SK-N-SH (cell line): ENCODE data around the gene KHNYN. TPM values are rescaled to one million over a fixed set of nuclear protein-coding genes. Genes with fewer than 3 reads are reported as not detected.

Experiments used
- CTCF ChIA-PET: fragments of 300-600, 350-600 bp; formaldehyde crosslinking; extraction: SDS; loops from one replicate; lab custom pipeline; 2021; lab: Yijun Ruan, JAX
- POLR2A ChIA-PET: fragments of 350-600 bp; sonication (Branson Sonifier 250); formaldehyde crosslinking; extraction: SDS; loops from one replicate; lab custom pipeline; 2020; ENCODE audit warnings: antibody characterized with exemption, inconsistent platforms; lab: Yijun Ruan, JAX
- DNase-seq: peaks from one replicate; pipeline ENCODE4 v3.0.0; 2012
- H2AFZ ChIP-seq: fragments of 200-600 bp; sonication (generic); 2 replicates; pipeline ENCODE4 v1.8.1; 2016; ENCODE audit warnings: antibody characterized with exemption, mild to moderate bottlenecking, low read depth
- H3F3A ChIP-seq: fragments of 200-600 bp; sonication (generic); replicated peaks from 2 replicates; pipeline ENCODE3; 2016; ENCODE audit warnings: antibody characterized with exemption, mild to moderate bottlenecking; ENCODE audit not compliant: insufficient read depth
- H3K27ac ChIP-seq, 2 experiments: fragments of 200-500 bp in 1 of 2; fragments of 200-600 bp in 1 of 2; sonication (Bioruptor generic) in 1 of 2; sonication (generic), shearing (Covaris generic) in 1 of 2; 2 replicates each; pipeline versions ENCODE4 v1.5.1 to v1.6.1; 2014 to 2016; ENCODE audit warnings: low read depth in 2 of 2, inconsistent platforms in 1 of 2, low read length in 1 of 2, mild to moderate bottlenecking in 1 of 2, mixed read lengths in 1 of 2
- H3K27me3 ChIP-seq: fragments of 200-600 bp; sonication (generic), shearing (Covaris generic); 2 replicates; pipeline ENCODE4 v1.6.1; 2016; ENCODE audit warnings: mixed run types; ENCODE audit not compliant: insufficient read depth
- H3K36me3 ChIP-seq, 2 experiments: fragments of 200-500 bp in 1 of 2; fragments of 200-600 bp in 1 of 2; sonication (Bioruptor generic) in 1 of 2; sonication (generic) in 1 of 2; replicated peaks in 1 of 2; 2 replicates each; pipeline versions ENCODE3 to v1.5.1; 2014 to 2016; ENCODE audit warnings: low read length in 1 of 2, mild to moderate bottlenecking in 1 of 2; ENCODE audit not compliant: insufficient read depth in 2 of 2, control insufficient read depth in 1 of 2
- H3K4me1 ChIP-seq, 2 experiments: fragments of 200-500 bp in 1 of 2; fragments of 200-600 bp in 1 of 2; sonication (Bioruptor generic) in 1 of 2; sonication (generic), shearing (Covaris generic) in 1 of 2; 2 replicates each; pipeline versions ENCODE4 v1.5.1 to v1.6.1; 2014 to 2016; ENCODE audit warnings: low read depth in 1 of 2, low read length in 1 of 2, mixed run types in 1 of 2; ENCODE audit not compliant: insufficient read depth in 2 of 2, control insufficient read depth in 1 of 2
- H3K4me2 ChIP-seq: fragments of 200-600 bp; sonication (generic), shearing (Covaris generic); 2 replicates; pipeline ENCODE4 v1.6.1; 2017; ENCODE audit warnings: mixed run types
- H3K4me3 ChIP-seq, 2 experiments: fragments of 200-500 bp in 1 of 2; fragments of 200-600 bp in 1 of 2; sonication (Bioruptor generic) in 1 of 2; sonication (generic), shearing (Covaris generic) in 1 of 2; 2 replicates each; pipeline versions ENCODE4 v1.5.1 to v1.8.1; 2014 to 2016; ENCODE audit warnings: low read depth in 2 of 2, inconsistent platforms in 1 of 2, low read length in 1 of 2, mild to moderate bottlenecking in 1 of 2, mixed read lengths in 1 of 2, moderate library complexity in 1 of 2
- H3K79me2 ChIP-seq: fragments of 200-600 bp; sonication (generic); 2 replicates; pipeline ENCODE4 v1.8.1; 2017; ENCODE audit warnings: mild to moderate bottlenecking; ENCODE audit not compliant: insufficient read depth
- H3K9ac ChIP-seq: fragments of 200-600 bp; sonication (generic); 2 replicates; pipeline ENCODE4 v1.6.1; 2017; ENCODE audit warnings: mixed run types
- H3K9me2 ChIP-seq: fragments of 200-600 bp; sonication (generic); 2 replicates; pipeline ENCODE4 v1.6.1; 2017; ENCODE audit warnings: mixed run types
- H3K9me3 ChIP-seq: fragments of 200-600 bp; sonication (generic); 2 replicates; pipeline ENCODE4 v1.6.1; 2017; ENCODE audit warnings: mixed run types, mild to moderate bottlenecking, moderate library complexity
- H4K20me1 ChIP-seq: fragments of 200-600 bp; sonication (generic); 2 replicates; pipeline ENCODE4 v1.6.1; 2017; ENCODE audit warnings: mild to moderate bottlenecking, mixed run types; ENCODE audit not compliant: insufficient read depth
- ELF1 ChIP-seq: IDR thresholded peaks from 2 replicates; pipeline ENCODE4 v1.4.0; 2012
- EP300 ChIP-seq, 2 experiments: IDR thresholded peaks; 2 replicates each; pipeline versions ENCODE4 v1.4.0 to v1.6.1; 2012; ENCODE audit warnings: borderline replicate concordance in 1 of 2, low read depth in 1 of 2, low read length in 1 of 2
- FOXM1 ChIP-seq: IDR thresholded peaks from 2 replicates; pipeline ENCODE4 v1.4.0; 2012; ENCODE audit warnings: low read depth, mild to moderate bottlenecking
- GABPA ChIP-seq: IDR thresholded peaks from 2 replicates; pipeline ENCODE4 v1.4.0; 2012; ENCODE audit warnings: low read depth, mild to moderate bottlenecking
- GATA2 ChIP-seq: sonication (generic); formaldehyde crosslinking; IDR thresholded peaks from 2 replicates; pipeline ENCODE4 v1.5.0; 2020; ENCODE audit warnings: mild to moderate bottlenecking, missing genetic modification reagents
- IRF3 ChIP-seq: fragments of 150-350 bp; IDR thresholded peaks from 2 replicates; pipeline ENCODE4 v1.6.1; 2016; ENCODE audit warnings: mild to moderate bottlenecking, low read depth, low read length
- JUND ChIP-seq: IDR thresholded peaks from 2 replicates; pipeline ENCODE4 v1.4.0; 2012
- MAX ChIP-seq: IDR thresholded peaks from 2 replicates; pipeline ENCODE4 v1.4.0; 2012; ENCODE audit warnings: low read depth
- MXI1 ChIP-seq: IDR thresholded peaks from 2 replicates; pipeline ENCODE4 v1.6.1; 2012; ENCODE audit warnings: mild to moderate bottlenecking, low read depth, low read length, improper control_type of control experiment
- NFIC ChIP-seq: IDR thresholded peaks from 2 replicates; pipeline ENCODE4 v1.4.0; 2012; ENCODE audit warnings: borderline replicate concordance
- RAD21 ChIP-seq: IDR thresholded peaks from 2 replicates; pipeline ENCODE4 v1.6.1; 2012; ENCODE audit warnings: mild to moderate bottlenecking, low read length
- RFX5 ChIP-seq: IDR thresholded peaks from 2 replicates; pipeline ENCODE4 v1.6.1; 2012; ENCODE audit warnings: mild to moderate bottlenecking, improper control_type of control experiment, low read length
- TAF1 ChIP-seq: IDR thresholded peaks from 2 replicates; pipeline ENCODE4 v1.6.1; 2012; ENCODE audit warnings: low read depth, mild to moderate bottlenecking, low read length, moderate library complexity, borderline replicate concordance
- TEAD4 ChIP-seq: IDR thresholded peaks from 2 replicates; pipeline ENCODE4 v1.4.0; 2012; ENCODE audit warnings: mild to moderate bottlenecking, borderline replicate concordance; ENCODE audit not compliant: insufficient read depth
- WGBS: methylation state at CpG from one replicate; pipeline ENCODE4 v1.1.6; 2017; ENCODE audit warnings: low lambda C conversion rate; 5-methylcytosine and 5-hydroxymethylcytosine counted together
- polyA plus RNA-seq, 3 experiments: library from polyadenylated mRNA; depleted of rRNA; stranded (reverse); fragments of >200 nt; gene quantifications; 2 replicates each; pipeline ENCODE4 v1.2.3, GENCODE V29; 2012

KHNYN gene
- polyA plus RNA-seq, 1 of the 3 experiments (the other 2 are of a cell fraction), result 18.3 TPM

- WGBS, result 92% methylated on average over 3 of the region's 3 CpGs
- Histone ChIP-seq H3K4me1 (no peaks in the 10 kb centered on the region), H3K79me2 (no peaks in the 10 kb centered on the region), H4K20me1 (no peaks in the 10 kb centered on the region), H3K36me3 (peaks cover 0 to 5% of the 10 kb centered on the region in 2 experiments), H3K4me2 (no peak overlapping the region), H2AFZ (no peak overlapping the region), H3K27me3 (no peaks in the 10 kb centered on the region), H3F3A (no peaks in the 10 kb centered on the region), H3K27ac (no peak overlapping the region), H3K9me2 (no peaks in the 10 kb centered on the region), H3K9ac (no peak overlapping the region), H3K4me3 (no peak overlapping the region), H3K9me3 (no peaks in the 10 kb centered on the region)
- ChIA-PET POLR2A (no interaction called here), CTCF (no interaction called here)
- TF ChIP-seq RFX5 (no peak), MAX (no peak), TEAD4 (no peak), RAD21 (no peak), FOXM1 (no peak), JUND (no peak), GABPA (no peak), MXI1 (no peak), EP300 (IDR thresholded peaks at IDR 0.05; ENCODE audit: borderline replicate concordance in 1 of 2, low read depth in 1 of 2, low read length in 1 of 2) (no peak), GATA2 (CRISPR knock-in tag) (no peak), IRF3 (no peak)
- DNase-seq, result no peak
These were observed 29.6 kb downstream of the KHNYN start for GRCh38 chr14:24459331-24459730.

GRCh38 chr14:24461336-24461735 is 31.6 kb downstream of the KHNYN start:
- H3K27ac ChIP-seq, result no peak overlapping the region
- H4K20me1 ChIP-seq, result no peaks in the 10 kb centered on the region
- no peak overlapping the region for H2AFZ ChIP-seq
- TF ChIP-seq TAF1 (no peak), MAX (no peak), ELF1 (no peak), IRF3 (no peak), FOXM1 (no peak), NFIC (no peak)
- no peaks in the 10 kb centered on the region for H3F3A ChIP-seq
- no peaks in the 10 kb centered on the region for H3K79me2 ChIP-seq
- no peaks in the 10 kb centered on the region for H3K27me3 ChIP-seq
- no peaks in the 10 kb centered on the region for H3K9me2 ChIP-seq
- no peaks in the 10 kb centered on the region for H3K36me3 ChIP-seq
- no peaks in the 10 kb centered on the region for H3K4me1 ChIP-seq
- no peak overlapping the region for H3K4me3 ChIP-seq
- no peak overlapping the region for H3K4me2 ChIP-seq
- DNase-seq, result no peak
- ChIA-PET POLR2A (no interaction called here), CTCF (no interaction called here)
- H3K9me3 ChIP-seq, result no peaks in the 10 kb centered on the region
- H3K9ac ChIP-seq, result no peak overlapping the region
